ENCODE measurements around the gene MBNL2. TPM values are rescaled to one million over a fixed set of nuclear protein-coding genes. Genes with fewer than 3 reads are reported as not detected.
A peak's percentile ranks its signal among the peaks of the same experiment; 100 is the strongest.

MBNL2 gene
- total and polyA plus RNA-seq, 2 of the 4 experiments (the other 2 are of a cell fraction): 26.9 to 103 TPM

DNA sequence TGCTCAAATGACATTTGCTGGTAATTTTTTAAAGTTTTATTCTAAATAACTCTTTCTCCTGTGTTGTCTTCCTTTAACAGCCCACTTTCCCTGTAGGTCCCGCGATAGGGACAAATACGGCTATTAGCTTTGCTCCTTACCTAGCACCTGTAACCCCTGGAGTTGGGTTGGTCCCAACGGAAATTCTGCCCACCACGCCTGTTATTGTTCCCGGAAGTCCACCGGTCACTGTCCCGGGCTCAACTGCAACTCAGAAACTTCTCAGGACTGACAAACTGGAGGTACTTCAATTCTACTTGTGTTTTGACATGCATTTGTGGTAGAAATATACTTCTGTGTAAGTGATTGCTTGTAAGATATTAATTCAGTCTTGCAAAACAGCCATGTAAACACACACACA is 120.8 kb downstream of the MBNL2 start:
- Histone ChIP-seq H3K4me1 (ENCODE audit: control insufficient read depth, insufficient read depth, low read length) (peaks cover 14% of the 10 kb centered on the region), H4K20me1 (ENCODE audit: insufficient read depth, low read length) (peaks cover 3% of the 10 kb centered on the region; the same call in 1 of the 2 replicates), H3K9ac (ENCODE audit: low read depth, low read length) (no peak overlapping the region), H3K27ac (ENCODE audit: insufficient read depth, low read length) (peak overlapping the region; percentile 12; the same call in 1 of the 2 replicates), H3K27me3 (ENCODE audit: control insufficient read depth, insufficient read depth, low read length) (no peaks in the 10 kb centered on the region), H3K14ac (replicated peaks; ENCODE audit: low read depth, low read length) (no peak overlapping the region), H3K36me3 (ENCODE audit: control insufficient read depth, insufficient read depth, low read length) (peaks cover 30% of the 10 kb centered on the region), H4K8ac (ENCODE audit: low read depth in 2 of 2, low read length in 2 of 2) (no peak overlapping the region), H2AK5ac (ENCODE audit: low read depth, low read length) (no peak overlapping the region), H3K23ac (ENCODE audit: low read depth, low read length) (no peak overlapping the region), H2AK9ac (replicated peaks; ENCODE audit: low read depth, low read length, poor library complexity) (no peak overlapping the region), H2BK120ac (ENCODE audit: low read depth, low read length) (no peak overlapping the region), H2BK5ac (ENCODE audit: low read depth, low read length, poor library complexity, severe bottlenecking) (no peak overlapping the region), H3K4me3 (ENCODE audit: insufficient read depth, low read depth, low read length) (no peak overlapping the region), H2AFZ (replicated peaks; ENCODE audit: low read length, poor library complexity) (no peak overlapping the region), H3K18ac (ENCODE audit: low read depth, low read length) (no peak overlapping the region), H4K5ac (ENCODE audit: low read depth, low read length) (0 out of 2 replicates have a peak overlapping the region, but pooled peaks have one; percentile 16), H2BK20ac (ENCODE audit: low read depth, low read length) (no peak overlapping the region), H3K9me1 (ENCODE audit: insufficient read depth, low read length) (peaks cover 15% of the 10 kb centered on the region), H3K4ac (ENCODE audit: low read depth, low read length) (no peak overlapping the region), H3K4me2 (ENCODE audit: low read depth, low read length) (no peak overlapping the region), H3K56ac (ENCODE audit: extremely low read depth, insufficient read depth, low read length) (no peak overlapping the region), H3K79me1 (ENCODE audit: low read depth in 1 of 2, low read length in 2 of 2) (peaks cover 27 to 54% of the 10 kb centered on the region in 2 experiments), H2BK15ac (ENCODE audit: low read depth, low read length) (no peak overlapping the region), H4K91ac (ENCODE audit: insufficient read depth, low read depth, low read length) (no peak overlapping the region), H3K9me3 (ENCODE audit: control insufficient read depth, insufficient read depth, low read length) (no peaks in the 10 kb centered on the region)
- CTCF ChIA-PET: interaction anchor here (1.4 kb wide), 1 partner anchor 95 kb away, joined by 3 read pairs; no protein-coding TSS in a partner anchor
- in situ Hi-C loops (cut with MboI; ENCODE audit: low sequenced_read_pairs) (loop anchor here (10.0 kb wide), 1 partner anchor 108 kb away; no protein-coding TSS in a partner anchor), dilution Hi-C loops (cut with HindIII; ENCODE audit: low sequenced_read_pairs, unreplicated experiment) (no loop called here), intact Hi-C loops (cut with micrococcal nuclease) (no loop called here)
- ATAC-seq (ENCODE audit: low read depth) (no peak), DNase-seq (no peak)
- WGBS, 2 experiments (ENCODE audit: extremely low coverage in 2 of 2, insufficient read length in 1 of 2): 95% methylated on average over 4 of the region's 8 CpGs; no CpG with 5 or more reads in 1 of the 2 experiments
- POLR2A ChIA-PET (ENCODE audit: unreplicated experiment): no interaction called here
- BruUV-seq (replicated peaks): no TSS peak
- TF ChIP-seq MAFK (IDR thresholded peaks at IDR 0.05; ENCODE audit: low read depth, low read length): no peak
- TF ChIP-seq NFE2L2 (IDR thresholded peaks at IDR 0.05; ENCODE audit: low read depth, low read length): no peak

Data from IMR-90 (cell line).